Endothelial cell of hepatic sinusoid (primary cell): ENCODE results near the gene COL9A1.

ENCODE experiments used
- in situ Hi-C: cut with HindIII; loops from 2 replicates; pipeline ENCODE4 v1.10.0; 2017; ENCODE audit warnings: low sequenced_read_pairs

COL9A1 gene

GRCh38 chr6:70292193-70292592 lies 10.7 kb downstream of the COL9A1 start:
- in situ Hi-C loops, result no loop called here

GRCh38 chr6:70289299-70289698 lies 13.6 kb downstream of the COL9A1 start:
- in situ Hi-C loops, result loop anchor here (5.0 kb wide), 1 partner anchor 37 kb away; no protein-coding TSS in a partner anchor

GRCh38 chr6:70286905-70287304 lies 16.0 kb downstream of the COL9A1 start:
- in situ Hi-C loops, result loop anchor here (5.0 kb wide), 1 partner anchor 35 kb away; no protein-coding TSS in a partner anchor

DNA sequence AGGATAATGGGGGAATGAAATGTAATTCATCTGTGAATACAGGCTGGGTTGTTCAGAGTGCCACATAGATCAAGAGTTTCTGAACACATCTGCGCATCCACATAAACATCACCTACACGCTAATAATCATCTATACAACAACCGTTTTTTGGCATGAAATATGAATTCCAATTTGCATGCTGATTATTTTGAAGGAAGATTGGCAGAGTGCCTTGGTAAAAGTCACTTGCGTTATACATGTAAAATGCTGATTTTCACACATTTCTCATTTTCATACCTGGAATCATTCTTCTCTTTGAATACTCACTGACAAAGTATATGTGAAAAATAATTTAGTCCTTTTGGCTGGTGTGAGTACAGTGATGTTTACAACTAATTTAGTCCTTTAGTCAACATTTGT lies 17.7 kb downstream of the COL9A1 start:
- in situ Hi-C loops, result loop anchor here (5.0 kb wide), 1 partner anchor 33 kb away; no protein-coding TSS in a partner anchor

- in situ Hi-C loops, result no loop called here
Observed at GRCh38 chr6:70282919-70283461, 19.9 kb downstream of the COL9A1 start.

DNA sequence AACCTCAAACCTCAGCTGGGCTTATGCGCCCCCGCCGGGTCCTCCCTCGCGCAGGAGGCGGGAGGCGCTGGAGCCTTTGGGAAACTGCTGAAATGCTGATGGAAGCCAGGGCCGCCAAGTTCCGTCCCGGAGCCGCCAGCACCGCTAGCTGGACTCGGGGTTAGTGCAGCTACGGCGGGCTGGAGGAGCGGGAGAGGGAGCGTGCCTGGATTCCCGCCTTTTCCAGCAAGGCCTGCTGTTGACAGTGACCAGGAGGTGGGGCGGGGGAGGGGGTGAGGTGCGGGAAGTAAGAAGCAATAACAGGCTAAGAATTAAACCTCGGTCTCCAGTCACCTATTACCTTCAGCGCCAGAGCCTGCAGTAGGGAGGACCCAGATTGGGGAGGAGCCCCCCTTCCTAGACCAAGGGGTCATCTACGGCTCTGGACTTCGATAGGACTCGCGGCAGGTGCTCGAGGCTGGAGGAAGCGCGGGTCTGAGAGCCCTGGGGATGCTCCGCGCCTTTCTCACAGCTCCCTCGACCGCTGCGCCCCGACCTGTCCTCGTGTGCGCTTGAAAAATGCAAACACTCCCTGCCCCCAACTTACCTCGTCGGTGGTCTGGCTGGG lies 20.5 kb downstream of the COL9A1 start:
- in situ Hi-C loops, result no loop called here

GRCh38 chr6:70281923-70282311 lies 21.0 kb downstream of the COL9A1 start:
- in situ Hi-C loops, result no loop called here

GRCh38 chr6:70280400-70280853 lies 22.5 kb downstream of the COL9A1 start:
- in situ Hi-C loops, result no loop called here

DNA sequence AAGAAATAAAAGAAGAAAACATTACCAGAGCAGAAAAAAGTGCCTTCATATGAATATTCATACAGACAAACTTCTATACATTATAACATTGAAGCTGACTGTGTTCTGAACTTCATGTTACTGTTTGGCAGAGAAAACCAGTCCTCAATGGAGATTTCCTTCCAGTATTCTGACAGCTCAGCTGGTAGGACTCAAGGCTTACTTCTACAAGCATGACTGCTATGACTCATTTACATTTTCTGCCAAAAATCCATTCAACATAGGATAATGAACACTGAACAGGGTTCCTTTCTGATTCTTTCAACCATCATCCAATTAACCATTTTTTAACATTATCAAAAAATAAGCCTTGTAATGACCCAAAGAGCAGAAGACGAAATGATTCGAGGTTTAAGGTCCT lies 25.4 kb downstream of the COL9A1 start:
- in situ Hi-C loops, result no loop called here

DNA sequence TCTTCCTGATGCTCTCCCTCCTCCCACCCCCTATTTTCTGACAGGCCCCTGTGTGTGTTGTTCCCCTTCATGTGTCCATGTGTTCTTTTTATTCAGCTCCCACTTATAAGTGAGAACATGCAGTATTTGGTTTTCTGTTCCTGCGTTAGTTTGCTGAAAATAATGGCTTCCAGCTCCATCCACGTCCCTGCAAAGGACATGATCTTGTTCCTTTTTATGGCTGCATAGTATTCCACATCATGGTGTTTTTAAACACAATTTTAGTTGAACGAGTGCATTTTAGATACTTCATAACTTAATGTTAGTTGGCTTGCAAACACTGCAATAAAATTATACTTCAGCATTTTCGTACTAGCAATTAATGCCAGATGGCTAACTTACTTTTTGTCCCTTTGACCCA lies 28.5 kb downstream of the COL9A1 start:
- in situ Hi-C loops, result no loop called here

- in situ Hi-C loops, result no loop called here
Observed at GRCh38 chr6:70272071-70272470, 30.8 kb downstream of the COL9A1 start.

- in situ Hi-C loops, result no loop called here
Observed at GRCh38 chr6:70270287-70271005, 32.4 kb downstream of the COL9A1 start.

DNA sequence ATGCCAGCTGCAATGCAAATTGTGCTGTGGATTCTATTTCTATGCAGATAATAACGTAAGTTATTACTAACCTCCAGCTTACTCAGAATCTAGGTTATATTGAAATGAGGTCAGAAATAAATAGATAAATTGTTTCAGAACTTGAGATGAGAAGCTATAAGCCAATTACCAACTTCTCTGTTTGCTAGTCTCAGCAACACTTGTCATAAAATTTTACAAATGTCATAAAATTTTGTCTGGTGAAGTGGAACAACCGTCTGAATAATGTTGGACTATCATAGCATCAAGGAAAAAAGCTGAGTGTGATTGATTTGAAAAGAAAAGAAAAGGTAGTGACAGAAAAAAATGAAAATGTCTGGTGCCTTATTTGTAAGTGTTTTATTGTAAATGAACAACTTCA lies 36.7 kb downstream of the COL9A1 start:
- in situ Hi-C loops, result no loop called here

- in situ Hi-C loops, result no loop called here
Observed at GRCh38 chr6:70264306-70264705, 38.6 kb downstream of the COL9A1 start.

GRCh38 chr6:70258483-70258882 lies 44.4 kb downstream of the COL9A1 start:
- in situ Hi-C loops, result no loop called here

DNA sequence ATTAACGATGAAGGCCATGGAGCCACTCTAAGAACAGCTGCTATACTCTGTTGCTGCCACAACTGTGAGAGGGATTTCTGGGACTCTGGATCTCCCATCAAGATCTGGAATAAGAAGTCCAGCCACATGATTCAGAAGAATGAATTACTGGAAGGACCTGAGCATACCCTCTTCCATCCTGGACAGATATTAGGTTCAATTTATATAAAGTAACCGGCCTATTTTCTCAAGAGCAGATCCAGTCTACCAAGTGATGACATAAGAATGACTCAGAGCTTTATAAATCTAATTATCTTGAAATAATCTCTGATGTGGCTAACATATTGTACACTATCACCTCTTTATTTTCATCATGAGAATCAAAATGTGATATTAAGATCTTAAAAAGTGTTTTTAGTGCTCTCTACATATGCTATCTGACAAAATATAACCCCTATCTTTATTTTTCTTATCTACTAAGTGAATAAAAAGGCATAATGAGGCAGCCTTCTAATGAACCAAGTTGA lies 45.1 kb downstream of the COL9A1 start:
- in situ Hi-C loops, result no loop called here

DNA sequence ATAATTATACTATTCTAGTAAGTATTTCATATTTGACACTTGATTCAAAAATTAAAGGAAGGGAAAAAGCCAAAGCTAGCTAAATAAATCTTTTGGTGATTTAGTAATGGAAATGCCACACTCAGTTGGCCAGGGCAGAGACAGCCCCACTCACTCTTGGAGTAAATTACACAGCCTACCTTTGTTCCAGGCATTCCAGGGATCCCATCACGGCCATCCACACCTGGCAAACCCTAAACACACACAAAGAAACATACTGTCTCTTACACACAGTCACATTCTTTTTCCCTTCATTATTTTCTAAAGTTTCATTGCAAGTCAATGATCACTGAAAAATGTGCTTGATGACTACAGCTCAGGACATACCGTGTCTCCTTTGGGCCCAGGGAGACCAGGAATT lies 48.1 kb downstream of the COL9A1 start:
- in situ Hi-C loops, result loop anchor here (5.0 kb wide), 1 partner anchor 33 kb away; no protein-coding TSS in a partner anchor

- in situ Hi-C loops, result loop anchor here (5.0 kb wide), 1 partner anchor 33 kb away; no protein-coding TSS in a partner anchor
Observed at GRCh38 chr6:70253923-70254322, 49.0 kb downstream of the COL9A1 start.

GRCh38 chr6:70252604-70253003 lies 50.3 kb downstream of the COL9A1 start:
- in situ Hi-C loops, result loop anchor here (5.0 kb wide), 1 partner anchor 35 kb away; no protein-coding TSS in a partner anchor

GRCh38 chr6:70246118-70246517 lies 56.8 kb downstream of the COL9A1 start:
- in situ Hi-C loops, result no loop called here

DNA sequence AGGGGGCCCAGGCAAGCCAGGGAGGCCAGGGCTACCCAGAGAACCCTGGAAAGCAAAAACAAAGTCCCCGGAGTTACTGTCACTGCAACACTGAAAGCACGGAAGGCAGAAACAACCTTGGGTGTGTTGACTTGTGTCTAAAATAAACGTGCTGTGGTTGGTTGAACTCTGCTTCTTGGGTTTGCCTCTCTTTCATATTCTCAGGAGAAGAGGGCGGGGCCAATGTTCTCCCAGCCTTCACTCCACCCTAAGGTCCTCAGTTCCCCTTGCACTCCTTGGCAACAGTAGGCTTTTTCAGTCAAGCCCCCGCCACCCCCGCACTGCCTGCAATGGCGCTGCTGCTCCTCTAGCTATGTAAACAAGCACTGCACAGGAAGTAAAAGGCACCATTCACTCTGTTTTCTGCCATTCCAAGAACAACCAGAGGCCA lies 60.9 kb downstream of the COL9A1 start:
- in situ Hi-C loops, result no loop called here

DNA sequence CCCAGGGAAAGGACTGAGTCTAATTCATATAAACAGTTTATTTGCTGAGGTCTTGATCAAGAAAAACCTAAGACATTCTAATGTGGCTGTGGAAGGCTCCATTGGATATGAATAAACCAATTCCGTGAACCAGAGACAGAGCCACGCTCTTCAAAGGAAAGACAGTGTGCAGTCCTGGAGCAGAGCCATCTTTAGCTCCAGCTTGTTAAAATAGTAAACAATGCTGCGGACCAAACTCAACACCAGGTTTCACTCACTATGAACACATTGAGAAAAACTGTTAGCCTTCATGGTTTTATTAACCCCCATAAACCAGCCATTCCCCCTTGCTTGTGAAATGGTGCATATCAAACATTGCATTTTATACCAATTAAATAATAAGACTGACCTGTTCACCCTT lies 61.9 kb downstream of the COL9A1 start:
- in situ Hi-C loops, result no loop called here
